K562 (cell line): ENCODE results near the gene ARMC6. TPM values are rescaled to one million over a fixed set of nuclear protein-coding genes. Genes with fewer than 3 reads are reported as not detected.

Source experiments
- ARID4B ChIP-seq: sonication (generic); formaldehyde crosslinking; IDR thresholded peaks from 2 replicates; pipeline ENCODE4 v1.8.0; 2022; ENCODE audit warnings: mild to moderate bottlenecking, missing genetic modification reagents
- BCOR ChIP-seq: fragments of 450-650 bp; IDR thresholded peaks from 2 replicates; pipeline ENCODE4 v1.6.1; 2016
- BRCA1 ChIP-seq, 2 experiments: fragments of 450-650 bp in 1 of 2; sonication (generic) in 1 of 2; formaldehyde crosslinking in 1 of 2; IDR thresholded peaks; 2 replicates each; pipeline versions ENCODE4 v1.5.0 to v1.6.1; 2017 to 2020; ENCODE audit warnings: mild to moderate bottlenecking in 1 of 2, missing genetic modification reagents in 1 of 2
- EP300 ChIP-seq: IDR thresholded peaks from 2 replicates; pipeline ENCODE4 v1.6.1; 2012; ENCODE audit warnings: low read length, improper control_type of control experiment
- FUS ChIP-seq: fragments of 200-400 bp; formaldehyde crosslinking; optimal IDR thresholded peaks from 2 replicates; pipeline ENCODE3; 2017; ENCODE audit warnings: low read depth, low read length
- GMEB1 ChIP-seq: fragments of 250-450 bp; sonication (Bioruptor Pico); IDR thresholded peaks from 2 replicates; pipeline ENCODE4 v1.4.0; 2020; ENCODE audit warnings: mild to moderate bottlenecking
- KDM5B ChIP-seq: fragments of 200-600 bp; sonication (generic); IDR thresholded peaks from 2 replicates; pipeline ENCODE4 v1.6.1; 2012; ENCODE audit warnings: low read depth, mild to moderate bottlenecking, moderate library complexity, low read length, control low read depth, inconsistent platforms; ENCODE audit not compliant: insufficient replicate concordance
- L3MBTL2 ChIP-seq: fragments of 450-650 bp; IDR thresholded peaks from 2 replicates; pipeline ENCODE4 v1.6.1; 2016; ENCODE audit warnings: mild to moderate bottlenecking, moderate library complexity
- MAX ChIP-seq: sonication (generic); formaldehyde crosslinking; IDR thresholded peaks from 2 replicates; pipeline ENCODE4 v1.9.0; 2022; ENCODE audit warnings: mild to moderate bottlenecking, missing genetic modification reagents
- NEUROD1 ChIP-seq: fragments of 150-350 bp; IDR thresholded peaks from 2 replicates; pipeline ENCODE4 v1.6.1; 2014; ENCODE audit warnings: borderline replicate concordance, low read length, low read depth; ENCODE audit not compliant: partially characterized antibody
- PHF20 ChIP-seq: fragments of 450-650 bp; IDR thresholded peaks from 2 replicates; pipeline ENCODE4 v1.6.1; 2018; ENCODE audit not compliant: partially characterized antibody
- PML ChIP-seq: IDR thresholded peaks from 2 replicates; pipeline ENCODE4 v1.6.1; 2012; ENCODE audit warnings: low read length, inconsistent platforms
- POLR2A ChIP-seq: fragments of 450-650 bp; conservative IDR thresholded peaks from 2 replicates; pipeline ENCODE4 v1.6.1; 2016
- PREB ChIP-seq: sonication (generic); formaldehyde crosslinking; IDR thresholded peaks from 2 replicates; pipeline ENCODE4 v1.8.1; 2023; ENCODE audit warnings: mild to moderate bottlenecking, missing genetic modification reagents
- RBBP5 ChIP-seq: fragments of 200-600 bp; sonication (generic); IDR thresholded peaks from 2 replicates; pipeline ENCODE4 v1.6.1; 2012; ENCODE audit warnings: borderline replicate concordance, mild to moderate bottlenecking, low read length, control low read depth, inconsistent platforms; ENCODE audit not compliant: insufficient read depth, poor library complexity, severe bottlenecking
- RBM34 ChIP-seq: fragments of 200-400 bp; formaldehyde crosslinking; IDR thresholded peaks from 2 replicates; pipeline ENCODE4 v1.6.1; 2018; ENCODE audit warnings: low read length, borderline replicate concordance; ENCODE audit not compliant: insufficient read depth
- SPI1 ChIP-seq: IDR thresholded peaks from 2 replicates; pipeline ENCODE4 v1.6.1; 2011; ENCODE audit warnings: low read depth, low read length, control low read depth, borderline replicate concordance
- SRSF3 ChIP-seq: fragments of 200-400 bp; formaldehyde crosslinking; IDR thresholded peaks from 2 replicates; pipeline ENCODE4 v1.6.1; 2016; ENCODE audit warnings: mild to moderate bottlenecking, low read length, moderate library complexity; ENCODE audit not compliant: insufficient read depth
- WHSC1 ChIP-seq: IDR thresholded peaks from one replicate; pipeline ENCODE4 v1.6.1; 2012; ENCODE audit warnings: low read length, control low read depth, inconsistent platforms
- ZNF764 ChIP-seq: fragments of 250-450 bp; sonication (Bioruptor Pico); IDR thresholded peaks from 2 replicates; pipeline ENCODE4 v1.4.0; 2020; ENCODE audit warnings: low read depth, mild to moderate bottlenecking, moderate library complexity
- ZNF778 ChIP-seq: fragments of 450-650 bp; formaldehyde crosslinking; IDR thresholded peaks from 2 replicates; pipeline ENCODE4 v1.4.0; 2020; ENCODE audit warnings: mild to moderate bottlenecking, moderate library complexity
- polyA plus RNA-seq, 8 experiments: library from polyadenylated mRNA; depleted of rRNA in 4 of 8; stranded (reverse) in 5 of 8; unstranded in 3 of 8; fragments of >200 nt; fragmentation: Nextera tagmentation in 2 of 8; fragmentation: Illumina TruSeq in 1 of 8; extraction: Ambion mirVana in 2 of 8; extraction: Trizol in 1 of 8; gene quantifications; 2 replicates each; pipeline versions ENCODE4 v1.2.1 to v1.2.3, GENCODE V29; 2011 to 2014; ENCODE audit warnings: inconsistent platforms in 1 of 8, missing spikeins in 1 of 8
- total RNA-seq, 7 experiments: library from RNA; depleted of rRNA in 6 of 7; stranded (reverse); fragments of >200 nt in 6 of 7; fragmentation: Illumina TruSeq in 2 of 7; extraction: Trizol in 2 of 7; gene quantifications; 2 replicates each; pipeline versions ENCODE4 v1.2.1 to v1.2.3, GENCODE V29; 2011 to 2021; ENCODE audit warnings: low replicate concordance in 1 of 7

ARMC6 gene
- total and polyA plus RNA-seq, 9 of the 15 experiments (the other 6 are each of a cell fraction or from before 2014, with no cell fraction given), result 2.1 to 93.4 (median 63.6) TPM

GRCh38 chr19:19033426-19034203 is at the start of gene ARMC6, which contains the start of gene SUGP2 (continued):
- TF ChIP-seq RBM34, result no peak
- peak; percentile 28 for TF ChIP-seq FUS
- no peak for TF ChIP-seq ZNF778 (CRISPR knock-in tag)
- peak; percentile 99 for TF ChIP-seq L3MBTL2
- peak; percentile 7; the same call in 1 of the 2 replicates for TF ChIP-seq EP300
- no peak for TF ChIP-seq ZNF764
- peak; percentile 7 for TF ChIP-seq KDM5B
- TF ChIP-seq NEUROD1, result no peak
- peak; percentile 44; the same call in 1 of the 2 replicates for TF ChIP-seq PML
- 0 out of 2 replicates have a peak, but pooled peaks have one; percentile 8 for TF ChIP-seq GMEB1 (CRISPR knock-in tag)
- peak; percentile 97 for TF ChIP-seq ARID4B (CRISPR knock-in tag)
- no peak for TF ChIP-seq BRCA1 (IDR thresholded peaks at IDR 0.05)
- TF ChIP-seq BRCA1 (CRISPR knock-in tag; IDR thresholded peaks at IDR 0.05), result no peak
- peak; percentile 32 for TF ChIP-seq RBBP5
- peak; percentile 98 for TF ChIP-seq MAX (CRISPR knock-in tag)
- TF ChIP-seq POLR2A, result peak; percentile 69; the same call in 1 of the 2 replicates
- peak; percentile 94 for TF ChIP-seq PREB (CRISPR knock-in tag)
- TF ChIP-seq SRSF3, result no peak
- no peak for TF ChIP-seq SPI1
- no peak for TF ChIP-seq BCOR
- no peak for TF ChIP-seq WHSC1
- peak; percentile 62 for TF ChIP-seq PHF20
